ENCODE measurements around the gene DDX23.

DDX23 gene

GRCh38 chr12:48794870-48795269, 57.1 kb downstream of the DDX23 start:
- no peak for DNase-seq

GRCh38 chr12:48793696-48794095, 58.3 kb downstream of the DDX23 start:
- no peak for DNase-seq

GRCh38 chr12:48789858-48790326, 62.1 kb downstream of the DDX23 start:
- DNase-seq = no peak

GRCh38 chr12:48788854-48789775, 62.8 kb downstream of the DDX23 start, which contains the start of gene ADCY6:
ADCY6 (minus strand) TSS chr12:48789089; CDS start chr12:48783434, 5,655 bp downstream.
- no peak for DNase-seq

- DNase-seq = no peak
These were observed 63.5 kb downstream of the DDX23 start for GRCh38 chr12:48788524-48788853.

GRCh38 chr12:48787791-48788523, 64.0 kb downstream of the DDX23 start:
- DNase-seq = no peak

GRCh38 chr12:48786591-48787544, 65.1 kb downstream of the DDX23 start:
- no peak for DNase-seq

GRCh38 chr12:48783432-48783831, 68.5 kb downstream of the DDX23 start:
- no peak for DNase-seq

- DNase-seq = no peak
These were observed 69.2 kb downstream of the DDX23 start for GRCh38 chr12:48782457-48783395.

GRCh38 chr12:48781750-48782456, 70.1 kb downstream of the DDX23 start:
- DNase-seq = no peak

- no peak for DNase-seq
These were observed 71.5 kb downstream of the DDX23 start for GRCh38 chr12:48780381-48781025.

GRCh38 chr12:48779869-48780268, 72.1 kb downstream of the DDX23 start:
- DNase-seq = no peak

All from activated naive CD4-positive, alpha-beta T cell (primary cell).